Mesenchymal stem cell (in vitro differentiated cells and primary cell): ENCODE data around the gene SCAPER.

Experiments used
- DNase-seq: peaks from one replicate; pipeline ENCODE4 v3.0.0-alpha.2; 2013
- H2AFZ ChIP-seq: one replicate; pipeline ENCODE4 v1.6.1; 2013; ENCODE audit warnings: low read depth, mild to moderate bottlenecking, control low read depth, inconsistent platforms, low read length, moderate library complexity
- H2AK5ac ChIP-seq: 2 replicates; pipeline ENCODE4 v1.6.1; 2013; ENCODE audit warnings: low read length, moderate library complexity, mild to moderate bottlenecking, inconsistent platforms; ENCODE audit not compliant: severe bottlenecking
- H2BK120ac ChIP-seq: one replicate; pipeline ENCODE4 v1.6.1; 2013; ENCODE audit warnings: low read depth, mild to moderate bottlenecking, inconsistent platforms, low read length, moderate library complexity
- H2BK12ac ChIP-seq, 2 experiments: one replicate each; pipeline ENCODE4 v1.6.1; 2013; ENCODE audit warnings: inconsistent platforms in 2 of 2, low read length in 2 of 2, mild to moderate bottlenecking in 2 of 2, moderate library complexity in 2 of 2, control low read depth in 1 of 2
- H2BK15ac ChIP-seq: one replicate; pipeline ENCODE4 v1.6.1; 2013; ENCODE audit warnings: mild to moderate bottlenecking, low read depth, inconsistent platforms; ENCODE audit not compliant: poor library complexity, severe bottlenecking
- H2BK5ac ChIP-seq: 2 replicates; pipeline ENCODE4 v1.6.1; 2013; ENCODE audit warnings: low read depth, mild to moderate bottlenecking, low read length, control low read depth, inconsistent platforms; ENCODE audit not compliant: poor library complexity, severe bottlenecking
- H3K14ac ChIP-seq, 2 experiments: one replicate each; pipeline ENCODE4 v1.6.1; 2013; ENCODE audit warnings: inconsistent platforms in 2 of 2, low read length in 2 of 2, control low read depth in 1 of 2, mild to moderate bottlenecking in 1 of 2, moderate library complexity in 1 of 2
- H3K18ac ChIP-seq, 2 experiments: one replicate each; pipeline ENCODE4 v1.6.1; 2013; ENCODE audit warnings: inconsistent platforms in 2 of 2, low read length in 2 of 2, control low read depth in 1 of 2, low read depth in 1 of 2, mild to moderate bottlenecking in 1 of 2
- H3K23ac ChIP-seq, 2 experiments: one replicate each; pipeline ENCODE4 v1.6.1; 2013; ENCODE audit warnings: inconsistent platforms in 2 of 2, low read length in 2 of 2, mild to moderate bottlenecking in 2 of 2, moderate library complexity in 2 of 2, control low read depth in 1 of 2
- H3K27ac ChIP-seq: 2 replicates; pipeline ENCODE4 v1.5.1; 2013; ENCODE audit warnings: mild to moderate bottlenecking, moderate library complexity, low read length, control low read depth, inconsistent platforms; ENCODE audit not compliant: poor library complexity, severe bottlenecking
- H3K27me3 ChIP-seq, 2 experiments: 2 replicates each; pipeline versions ENCODE4 v1.6.1 to v1.7.0; 2013; ENCODE audit warnings: low read length in 2 of 2, mild to moderate bottlenecking in 2 of 2, moderate library complexity in 2 of 2, control low read depth in 1 of 2, inconsistent platforms in 1 of 2; ENCODE audit not compliant: control insufficient read depth in 1 of 2, insufficient read depth in 1 of 2
- H3K36me3 ChIP-seq, 2 experiments: 2 replicates each; pipeline versions ENCODE4 v1.6.1 to v1.7.0; 2013; ENCODE audit warnings: low read length in 2 of 2, control low read depth in 1 of 2, inconsistent platforms in 1 of 2, low read depth in 1 of 2, mild to moderate bottlenecking in 1 of 2; ENCODE audit not compliant: insufficient read depth in 2 of 2, control insufficient read depth in 1 of 2
- H3K4ac ChIP-seq, 2 experiments: one replicate each; pipeline ENCODE4 v1.6.1; 2013; ENCODE audit warnings: inconsistent platforms in 2 of 2, low read length in 2 of 2, mild to moderate bottlenecking in 2 of 2, moderate library complexity in 2 of 2, control low read depth in 1 of 2, low read depth in 1 of 2
- H3K4me1 ChIP-seq: 2 replicates; pipeline ENCODE4 v1.6.1; 2013; ENCODE audit warnings: low read depth, low read length, control low read depth; ENCODE audit not compliant: control insufficient read depth, insufficient read depth
- H3K4me2 ChIP-seq: 2 replicates; pipeline ENCODE4 v1.6.1; 2013; ENCODE audit warnings: low read length, mild to moderate bottlenecking, inconsistent platforms; ENCODE audit not compliant: poor library complexity, severe bottlenecking
- H3K4me3 ChIP-seq, 2 experiments: 2 replicates each; pipeline versions ENCODE4 v1.5.1 to v1.7.0; 2013; ENCODE audit warnings: low read length in 2 of 2, mild to moderate bottlenecking in 2 of 2, control low read depth in 1 of 2, low read depth in 1 of 2; ENCODE audit not compliant: insufficient read depth in 1 of 2
- H3K79me1 ChIP-seq: replicated peaks from 2 replicates; pipeline ENCODE4 v1.6.1; 2013; ENCODE audit warnings: mild to moderate bottlenecking, control low read depth, low read length, inconsistent platforms; ENCODE audit not compliant: poor library complexity, severe bottlenecking
- H3K9ac ChIP-seq: 2 replicates; pipeline ENCODE4 v1.7.0; 2013; ENCODE audit warnings: mild to moderate bottlenecking, low read length, moderate library complexity
- H3K9me3 ChIP-seq: 2 replicates; pipeline ENCODE4 v1.7.0; 2013; ENCODE audit warnings: mild to moderate bottlenecking, low read length; ENCODE audit not compliant: control insufficient read depth
- H4K8ac ChIP-seq: one replicate; pipeline ENCODE4 v1.6.1; 2013; ENCODE audit warnings: inconsistent platforms, mild to moderate bottlenecking, low read length, moderate library complexity
- H4K91ac ChIP-seq: one replicate; pipeline ENCODE4 v1.6.1; 2013; ENCODE audit warnings: mild to moderate bottlenecking, low read length, inconsistent platforms
- whole genome bisulfite sequencing: methylation state at CpG from one replicate; pipeline ENCODE4 v1.1.7; 2013; ENCODE audit warnings: mixed read lengths; 5-methylcytosine and 5-hydroxymethylcytosine counted together

The SCAPER gene

GRCh38 chr15:76772776-76773175 lies 132.4 kb downstream of the SCAPER start:
- no peaks in the 10 kb centered on the region for H3K27me3 ChIP-seq
- H3K18ac ChIP-seq: no peak overlapping the region
- H3K4me2 ChIP-seq: no peak overlapping the region
- H3K23ac ChIP-seq: no peak overlapping the region
- H3K4me3 ChIP-seq: no peak overlapping the region
- H3K9ac ChIP-seq: no peak overlapping the region
- peaks cover 18% of the 10 kb centered on the region for H3K9me3 ChIP-seq
- H2AFZ ChIP-seq: no peak overlapping the region
- no peak overlapping the region for H2BK5ac ChIP-seq
- no peaks in the 10 kb centered on the region for H3K79me1 ChIP-seq
- H2BK120ac ChIP-seq: no peak overlapping the region
- H3K4me1 ChIP-seq: no peaks in the 10 kb centered on the region
- no peak overlapping the region for H3K27ac ChIP-seq
- no peak overlapping the region for H3K14ac ChIP-seq
- peaks cover 0 to 7% of the 10 kb centered on the region in 2 experiments for H3K36me3 ChIP-seq
- DNase-seq: no peak
- H2BK15ac ChIP-seq: no peak overlapping the region
- H2BK12ac ChIP-seq: no peak overlapping the region
- H3K4ac ChIP-seq: no peak overlapping the region
- no peak overlapping the region for H2AK5ac ChIP-seq
- no peak overlapping the region for H4K8ac ChIP-seq
- no peak overlapping the region for H4K91ac ChIP-seq
- no CpG with 5 or more reads among the region's 1 CpG for WGBS

GRCh38 chr15:76764004-76764403 lies 141.1 kb downstream of the SCAPER start:
- Histone ChIP-seq H2BK5ac (no peak overlapping the region), H3K4ac (no peak overlapping the region), H4K91ac (no peak overlapping the region), H3K79me1 (no peaks in the 10 kb centered on the region), H3K27ac (no peak overlapping the region), H2AFZ (no peak overlapping the region), H3K4me1 (no peaks in the 10 kb centered on the region), H3K9ac (no peak overlapping the region), H3K14ac (no peak overlapping the region), H3K9me3 (peaks cover 18% of the 10 kb centered on the region), H3K4me3 (no peak overlapping the region), H2BK12ac (no peak overlapping the region), H3K4me2 (no peak overlapping the region), H2AK5ac (no peak overlapping the region), H2BK120ac (no peak overlapping the region), H3K36me3 (peaks cover 9 to 29% of the 10 kb centered on the region in 2 experiments), H2BK15ac (no peak overlapping the region), H3K27me3 (no peaks in the 10 kb centered on the region), H4K8ac (no peak overlapping the region), H3K23ac (no peak overlapping the region), H3K18ac (no peak overlapping the region)
- no peak for DNase-seq
- 97% methylated on average over 3 of the region's 3 CpGs for WGBS

- Histone ChIP-seq H3K4ac (no peak overlapping the region), H3K4me2 (no peak overlapping the region), H3K9me3 (peaks cover 18% of the 10 kb centered on the region), H3K18ac (no peak overlapping the region), H2BK5ac (no peak overlapping the region), H2BK120ac (no peak overlapping the region), H3K36me3 (peaks cover 9 to 29% of the 10 kb centered on the region in 2 experiments), H3K4me1 (no peaks in the 10 kb centered on the region), H3K14ac (no peak overlapping the region), H3K27ac (no peak overlapping the region), H2AFZ (no peak overlapping the region), H2BK12ac (no peak overlapping the region), H4K91ac (no peak overlapping the region), H4K8ac (no peak overlapping the region), H3K27me3 (no peaks in the 10 kb centered on the region), H3K9ac (no peak overlapping the region), H3K4me3 (no peak overlapping the region), H3K79me1 (no peaks in the 10 kb centered on the region), H3K23ac (no peak overlapping the region), H2BK15ac (no peak overlapping the region), H2AK5ac (no peak overlapping the region)
- WGBS: 100% methylated on average over 2 of the region's 2 CpGs
- no peak for DNase-seq
These were observed 141.6 kb downstream of the SCAPER start for GRCh38 chr15:76763554-76763953.

- no peak overlapping the region for H2AFZ ChIP-seq
- H3K9ac ChIP-seq: no peak overlapping the region
- no peak overlapping the region for H2BK12ac ChIP-seq
- no peaks in the 10 kb centered on the region for H3K79me1 ChIP-seq
- no peak overlapping the region for H2BK15ac ChIP-seq
- H3K27ac ChIP-seq: no peak overlapping the region
- H2BK120ac ChIP-seq: no peak overlapping the region
- no peak overlapping the region for H3K4me3 ChIP-seq
- H3K36me3 ChIP-seq: peaks cover 0 to 10% of the 10 kb centered on the region in 2 experiments
- DNase-seq: no peak
- H3K23ac ChIP-seq: no peak overlapping the region
- H2BK5ac ChIP-seq: no peak overlapping the region
- H3K4me1 ChIP-seq: no peaks in the 10 kb centered on the region
- H4K8ac ChIP-seq: no peak overlapping the region
- H3K14ac ChIP-seq: no peak overlapping the region
- H3K4me2 ChIP-seq: no peak overlapping the region
- no peaks in the 10 kb centered on the region for H3K9me3 ChIP-seq
- no peak overlapping the region for H3K18ac ChIP-seq
- no peak overlapping the region for H2AK5ac ChIP-seq
- no peak overlapping the region for H3K4ac ChIP-seq
- no peaks in the 10 kb centered on the region for H3K27me3 ChIP-seq
- H4K91ac ChIP-seq: no peak overlapping the region
These were observed 148.8 kb downstream of the SCAPER start for GRCh38 chr15:76756381-76756780.
